SK-N-SH treated with all-trans-retinoic acid at 6 μM for 48 hours (cell line): ENCODE data around the gene GRK5.

Experiments used
- ARNTL ChIP-seq: fragments of 450-650 bp; formaldehyde crosslinking; IDR thresholded peaks from 2 replicates; pipeline ENCODE4 v1.5.0; 2020; ENCODE audit warnings: low read depth, mild to moderate bottlenecking, moderate library complexity, borderline replicate concordance
- ISL1 ChIP-seq: fragments of 250-450 bp; sonication (Bioruptor Pico); IDR thresholded peaks from 2 replicates; pipeline ENCODE4 v2.1.2; 2022; ENCODE audit warnings: mild to moderate bottlenecking, moderate library complexity
- RARB ChIP-seq: fragments of 250-450 bp; sonication (Bioruptor Pico); IDR thresholded peaks from 2 replicates; pipeline ENCODE4 v1.8.0; 2021; ENCODE audit warnings: mild to moderate bottlenecking, moderate library complexity
- TOX ChIP-seq: fragments of 250-450 bp; sonication (Bioruptor Pico); IDR thresholded peaks from 2 replicates; pipeline ENCODE4 v1.8.0; 2021; ENCODE audit warnings: mild to moderate bottlenecking, moderate library complexity, borderline replicate concordance
- ZFP3 ChIP-seq: fragments of 250-450 bp; sonication (Bioruptor Pico); IDR thresholded peaks from 2 replicates; pipeline ENCODE4 v1.5.0; 2020; ENCODE audit warnings: mild to moderate bottlenecking, moderate library complexity
- ZFP30 ChIP-seq: fragments of 450-650 bp; formaldehyde crosslinking; IDR thresholded peaks from 2 replicates; pipeline ENCODE4 v1.5.0; 2022; ENCODE audit warnings: mild to moderate bottlenecking, moderate library complexity
- ZNF565 ChIP-seq: fragments of 450-650 bp; formaldehyde crosslinking; conservative IDR thresholded peaks from 2 replicates; pipeline ENCODE4 v1.5.0; 2020; ENCODE audit warnings: low read depth, mild to moderate bottlenecking, moderate library complexity
- ZNF8 ChIP-seq: fragments of 450-650 bp; formaldehyde crosslinking; IDR thresholded peaks from 2 replicates; pipeline ENCODE4 v1.5.0; 2020; ENCODE audit warnings: mild to moderate bottlenecking, moderate library complexity

- TF ChIP-seq ARNTL (CRISPR knock-in tag): no peak
- no peak for TF ChIP-seq ZNF8 (CRISPR knock-in tag)
- no peak for TF ChIP-seq ZFP30
- TF ChIP-seq TOX (CRISPR knock-in tag): no peak
- TF ChIP-seq RARB (CRISPR knock-in tag): no peak
- TF ChIP-seq ZNF565 (CRISPR knock-in tag): no peak
- no peak for TF ChIP-seq ISL1 (CRISPR knock-in tag)
- TF ChIP-seq ZFP3 (CRISPR knock-in tag): no peak
Observed at GRCh38 chr10:119216127-119216526, 8.8 kb downstream of the GRK5 start.
